Upper lobe of left lung (tissue), 4 donors: ENCODE measurements around the gene RSRC1.

Source experiments
- CTCF ChIP-seq, 6 experiments: fragments of 450-650 bp in 4 of 6; fragments of 200-600 bp in 2 of 6; sonication (generic) in 2 of 6; IDR thresholded peaks; one replicate each; pipeline ENCODE4 v1.5.1; 2016 to 2019; ENCODE audit warnings: antibody characterized with exemption in 6 of 6
- EP300 ChIP-seq, 4 donors: sonication (generic); formaldehyde crosslinking; IDR thresholded peaks; one replicate each; pipeline ENCODE4 v1.5.1; 2017; ENCODE audit warnings: antibody characterized with exemption in 4 of 4, control low read depth in 2 of 4
- POLR2A ChIP-seq, 4 donors: fragments of 450-650 bp; IDR thresholded peaks; one replicate each; pipeline ENCODE4 v1.5.1; 2016 to 2017; ENCODE audit warnings: antibody characterized with exemption in 4 of 4, mild to moderate bottlenecking in 2 of 4
- POLR2AphosphoS5 ChIP-seq, 2 donors: sonication (generic); formaldehyde crosslinking; IDR thresholded peaks; one replicate each; pipeline ENCODE4 v1.5.1; 2017; ENCODE audit warnings: antibody characterized with exemption in 2 of 2

DNA sequence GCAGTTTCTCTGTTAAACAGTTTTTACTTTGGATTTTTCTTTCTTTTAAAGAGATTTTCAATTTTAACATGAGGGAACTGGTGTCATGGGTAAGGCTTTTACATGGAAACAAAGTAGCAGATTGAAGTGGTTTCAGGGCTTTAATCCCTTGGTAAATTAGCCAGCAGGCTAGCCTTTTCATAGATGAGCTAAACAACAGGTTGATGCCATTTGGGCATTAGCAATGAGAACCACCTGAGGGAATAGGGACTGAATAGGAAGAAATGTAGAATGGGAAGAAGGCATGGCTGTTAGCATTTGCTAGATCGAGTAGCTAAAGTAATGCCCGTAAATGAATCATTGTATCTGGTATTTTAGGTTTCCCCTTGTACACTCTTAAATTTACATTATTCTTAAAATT lies 295.6 kb downstream of the RSRC1 start:
- TF ChIP-seq POLR2A (IDR thresholded peaks at IDR 0.05) (no peak), CTCF (IDR thresholded peaks at IDR 0.05) (no peak), POLR2AphosphoS5 (IDR thresholded peaks at IDR 0.05) (no peak), EP300 (IDR thresholded peaks at IDR 0.05) (no peak)
